ENCODE results near the gene KCTD19.

The KCTD19 gene

DNA sequence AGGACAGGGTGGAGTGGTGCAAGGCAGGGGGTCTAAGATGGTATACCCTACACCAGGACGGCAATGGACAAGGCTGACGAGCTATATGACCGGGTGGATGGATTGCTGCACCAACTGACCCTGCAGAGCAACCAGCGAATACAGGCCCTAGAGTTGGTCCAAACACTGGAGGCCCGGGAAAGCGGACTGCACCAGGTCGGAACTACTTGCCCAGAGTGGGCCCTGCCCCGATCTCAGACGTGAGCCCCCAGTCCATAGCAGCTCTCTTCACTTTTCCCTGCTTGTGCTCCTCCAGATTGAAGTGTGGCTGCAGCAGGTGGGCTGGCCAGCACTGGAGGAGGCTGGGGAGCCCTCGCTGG, 44.1 kb downstream of the KCTD19 start:
- no peak for DNase-seq

DNA sequence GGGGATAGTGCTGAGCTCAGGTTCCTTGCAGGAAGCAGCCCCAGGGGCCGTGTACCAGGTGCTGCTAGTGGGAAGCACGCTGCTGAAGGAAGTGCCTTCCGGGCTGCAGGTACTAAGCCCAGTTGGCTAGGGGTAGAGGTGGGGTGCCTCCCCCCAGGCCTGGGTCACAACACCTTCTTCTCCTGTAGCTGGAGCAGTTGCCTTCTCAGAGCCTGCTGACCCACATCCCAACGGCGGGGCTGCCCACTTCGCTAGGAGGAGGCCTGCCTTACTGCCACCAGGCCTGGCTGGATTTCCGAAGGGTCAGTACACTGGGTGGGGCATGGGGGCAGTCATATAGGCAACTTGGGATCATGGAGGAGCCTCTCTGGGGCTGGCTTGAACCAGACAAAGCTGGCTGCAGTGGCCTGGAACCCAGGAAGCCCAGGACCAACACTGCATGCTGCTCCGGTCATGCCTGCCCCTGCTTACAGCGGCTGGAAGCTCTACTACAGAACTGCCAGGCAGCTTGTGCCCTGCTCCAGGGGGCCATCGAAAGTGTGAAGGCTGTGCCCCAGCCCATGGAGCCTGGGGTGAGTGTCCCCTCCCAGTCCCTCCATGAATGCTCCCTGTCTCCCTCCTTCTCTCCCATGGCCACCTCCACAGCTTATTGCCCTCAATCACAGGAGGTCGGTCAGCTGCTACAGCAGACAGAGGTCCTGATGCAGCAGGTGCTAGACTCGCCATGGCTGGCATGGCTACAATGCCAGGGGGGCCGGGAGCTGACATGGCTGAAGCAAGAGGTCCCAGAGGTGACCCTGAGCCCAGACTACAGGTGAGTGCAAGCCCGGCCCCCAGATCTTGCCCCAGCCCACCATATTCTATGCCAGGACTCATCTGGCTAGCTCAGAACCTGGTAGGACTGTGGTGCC, 44.8 kb downstream of the KCTD19 start:
- no peak for DNase-seq

DNA sequence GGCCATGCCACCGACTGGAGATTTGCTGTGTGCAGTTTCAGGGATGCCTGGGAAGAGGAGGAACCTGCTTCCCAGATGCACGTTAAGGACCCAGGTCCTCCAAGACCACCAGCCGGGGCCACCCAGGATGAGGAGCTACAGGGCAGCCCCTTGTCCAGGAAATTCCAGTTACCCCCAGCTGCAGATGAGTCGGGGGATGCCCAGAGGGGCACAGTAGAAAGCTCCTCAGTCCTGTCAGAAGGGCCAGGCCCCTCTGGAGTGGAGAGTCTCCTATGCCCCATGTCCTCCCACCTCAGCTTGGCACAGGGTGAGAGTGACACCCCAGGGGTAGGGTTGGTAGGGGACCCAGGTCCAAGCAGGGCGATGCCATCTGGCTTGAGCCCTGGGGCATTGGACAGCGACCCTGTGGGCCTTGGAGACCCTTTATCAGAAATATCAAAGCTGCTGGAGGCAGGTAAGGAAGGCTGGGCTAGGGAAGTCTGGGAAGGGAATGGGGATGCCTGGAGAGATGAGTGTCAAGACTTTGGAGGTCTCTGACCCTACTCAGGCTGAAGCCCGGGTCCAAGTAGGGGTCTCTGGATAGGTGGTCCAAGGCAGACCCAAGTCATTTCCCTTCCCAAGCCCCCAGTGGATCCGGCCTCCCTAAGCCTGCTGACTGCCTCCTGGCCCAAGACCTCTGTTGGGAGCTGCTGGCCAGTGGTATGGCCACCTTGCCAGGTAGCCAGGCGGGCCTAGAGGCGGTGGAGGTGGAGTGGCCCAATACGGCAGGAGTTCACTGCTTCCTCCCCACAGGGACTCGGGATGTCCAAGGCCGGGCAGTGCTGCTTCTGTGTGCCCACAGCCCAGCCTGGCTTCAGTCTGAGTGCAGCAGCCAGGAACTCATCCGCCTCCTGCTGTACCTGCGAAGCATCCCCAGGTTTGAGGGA, 46.2 kb downstream of the KCTD19 start:
- DNase-seq, result no peak

DNA sequence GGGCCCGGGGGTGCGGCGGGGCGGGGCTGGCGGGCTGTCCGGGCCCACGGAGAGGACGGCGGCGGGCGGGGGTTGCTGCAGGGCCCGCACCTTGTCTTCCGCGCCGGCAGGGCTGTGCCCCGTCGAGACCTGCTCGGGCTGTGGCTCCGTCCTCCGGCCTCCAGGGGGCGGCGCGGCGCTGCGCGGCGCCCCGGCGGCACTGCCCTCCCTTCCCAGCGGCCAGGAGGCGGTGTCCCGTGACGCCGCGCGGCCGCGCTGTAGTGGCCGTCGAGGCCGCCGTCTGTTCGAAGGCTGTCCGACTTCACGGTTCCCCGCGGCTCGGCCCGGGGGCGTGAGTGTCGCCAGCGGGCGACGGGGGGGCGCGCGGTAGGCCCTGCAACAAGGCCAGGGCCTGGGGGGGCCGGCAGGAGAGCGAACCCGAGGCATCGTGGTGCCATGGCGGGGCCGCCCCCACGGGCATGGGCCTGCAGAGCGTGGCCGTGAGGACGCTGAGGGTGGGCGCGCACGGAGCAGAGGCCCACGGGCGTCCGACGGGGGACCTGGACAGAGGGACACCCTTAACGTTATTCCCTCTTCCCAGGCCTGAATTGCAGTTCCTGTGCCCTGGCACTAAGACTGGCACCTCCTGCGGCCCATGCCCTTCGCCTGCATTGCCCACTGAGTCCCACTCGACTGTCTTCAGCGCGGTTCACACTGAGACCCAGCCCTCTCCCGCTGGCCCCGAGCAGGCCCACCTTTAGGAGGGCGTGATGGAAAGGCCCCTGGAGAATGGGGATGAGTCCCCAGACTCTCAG, 47.0 kb downstream of the KCTD19 start, which contains the start of gene PLEKHG4:
Gene PLEKHG4, plus strand, starts transcription at position 237 of the 794 bp plus-strand sequence. Its CDS starts 513 bp downstream, at position 750.
- peak; percentile 78 to 81 for DNase-seq

DNA sequence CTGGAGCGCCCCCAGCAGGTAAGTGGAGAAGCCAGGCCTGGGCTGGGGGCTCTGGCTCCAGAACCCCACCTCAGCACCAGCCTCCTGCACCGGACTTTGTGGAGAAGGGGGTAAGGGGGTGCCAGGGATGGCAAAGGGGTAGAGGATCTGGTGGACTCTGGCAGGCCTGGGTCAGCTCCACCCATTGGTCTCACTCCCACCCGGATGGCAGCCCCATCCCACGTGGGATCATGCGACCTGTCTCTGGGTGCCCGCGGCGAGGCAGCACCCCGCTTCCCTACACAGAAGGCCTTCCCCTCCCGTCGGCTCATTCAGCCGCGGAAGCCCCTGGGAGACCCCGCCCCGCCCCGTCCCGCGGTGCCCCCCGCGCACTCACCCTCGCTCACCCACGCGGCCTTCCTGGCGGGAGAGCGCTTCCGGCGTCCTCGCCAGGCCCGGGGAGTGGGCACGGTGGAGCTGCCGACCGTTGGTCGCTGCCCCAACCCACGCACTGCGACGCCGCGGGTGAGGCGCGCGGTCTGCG, 47.7 kb downstream of the KCTD19 start:
- peak in 1 of 2 experiments; percentile 43 for DNase-seq

DNA sequence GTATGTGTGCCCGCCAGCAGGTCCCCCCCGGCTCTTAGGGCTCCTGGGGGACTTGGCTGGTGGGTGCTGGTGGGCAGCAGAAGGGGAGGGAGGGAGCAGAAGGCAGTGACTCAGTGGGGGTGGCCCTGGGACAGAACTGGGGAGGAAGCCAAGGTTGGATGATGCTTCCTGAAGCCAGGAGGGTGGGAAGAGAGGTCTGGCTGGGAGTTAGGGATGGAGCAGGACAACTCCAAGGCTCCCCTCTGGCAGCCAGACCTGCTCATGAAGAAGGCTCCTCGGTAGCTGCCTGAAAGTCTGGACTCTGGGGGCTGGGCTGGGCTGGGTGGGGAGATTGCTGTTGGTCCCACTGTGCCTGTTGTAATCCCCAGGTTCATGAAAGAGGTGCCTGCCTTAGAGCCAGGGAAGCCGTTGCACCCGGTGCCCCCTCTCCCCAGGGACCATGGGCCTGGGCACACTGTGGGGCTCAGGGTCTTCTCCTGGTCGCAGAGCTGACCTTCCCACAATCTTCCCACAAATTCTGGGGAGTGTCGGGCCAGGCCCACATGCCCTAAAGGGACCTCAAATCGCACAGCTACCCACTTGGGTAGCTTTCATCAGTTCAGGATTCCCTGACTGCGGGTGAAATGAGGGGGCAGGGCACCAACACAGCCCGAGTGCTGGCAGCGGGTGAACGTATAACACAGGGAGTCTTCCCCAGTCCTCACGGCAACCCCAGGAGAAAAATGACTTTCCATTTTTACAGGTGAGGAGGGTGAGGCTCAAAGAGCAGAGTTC, 48.4 kb downstream of the KCTD19 start:
- DNase-seq, result no peak

DNA sequence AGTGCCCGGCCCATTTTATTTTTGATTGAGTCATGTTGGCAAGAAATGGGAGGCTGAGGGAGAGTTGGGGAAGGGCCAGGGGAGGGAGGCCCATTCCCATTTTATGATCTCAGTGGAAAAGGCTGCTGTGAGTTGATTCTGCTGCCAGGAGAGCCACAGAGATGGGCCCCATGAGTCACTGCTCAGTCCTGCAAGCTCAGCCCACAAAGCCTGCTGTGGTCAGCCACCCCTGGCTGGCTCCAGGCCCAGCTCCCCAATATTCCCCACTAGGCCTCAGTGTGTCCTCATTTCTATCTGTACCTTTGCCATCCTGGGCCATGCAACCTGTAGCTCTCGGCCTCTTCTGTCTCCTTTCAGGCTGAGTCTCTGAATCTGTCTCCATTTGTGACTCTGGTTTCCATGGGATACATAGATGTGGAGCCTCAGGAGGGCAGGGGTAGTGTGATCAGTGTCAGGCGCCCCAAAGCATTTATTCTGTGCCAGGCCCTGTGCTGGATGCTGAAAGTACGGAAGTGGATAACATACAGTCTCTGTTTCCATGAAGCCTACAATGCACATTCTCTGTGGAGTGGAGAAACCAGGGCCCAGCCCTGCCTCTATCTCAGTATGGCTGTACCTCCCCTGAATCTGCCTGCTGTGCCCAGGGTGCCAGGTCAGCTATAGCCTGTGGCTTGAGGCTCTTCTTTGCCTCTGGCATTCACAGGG, 49.1 kb downstream of the KCTD19 start:
- DNase-seq, result no peak

DNA sequence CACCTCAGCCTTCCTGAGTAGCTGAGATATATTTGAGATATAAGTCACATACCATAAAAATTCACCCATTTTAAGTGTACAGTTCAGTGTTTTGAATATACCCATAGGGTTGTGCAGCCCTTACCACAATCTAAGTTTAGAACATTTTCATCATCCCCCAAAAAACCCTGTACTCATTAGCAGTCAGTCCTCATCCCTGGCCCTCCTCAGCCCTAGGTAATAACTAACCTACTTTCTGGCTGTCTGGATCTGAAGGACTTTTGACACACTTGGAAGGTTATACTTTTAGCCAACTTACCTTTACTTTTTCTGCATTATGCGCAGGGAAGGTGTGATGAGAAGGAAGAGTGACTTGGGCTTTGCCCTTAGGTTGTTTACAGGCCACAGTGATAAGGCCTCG, 51.2 kb downstream of the KCTD19 start:
- no peak for DNase-seq

DNA sequence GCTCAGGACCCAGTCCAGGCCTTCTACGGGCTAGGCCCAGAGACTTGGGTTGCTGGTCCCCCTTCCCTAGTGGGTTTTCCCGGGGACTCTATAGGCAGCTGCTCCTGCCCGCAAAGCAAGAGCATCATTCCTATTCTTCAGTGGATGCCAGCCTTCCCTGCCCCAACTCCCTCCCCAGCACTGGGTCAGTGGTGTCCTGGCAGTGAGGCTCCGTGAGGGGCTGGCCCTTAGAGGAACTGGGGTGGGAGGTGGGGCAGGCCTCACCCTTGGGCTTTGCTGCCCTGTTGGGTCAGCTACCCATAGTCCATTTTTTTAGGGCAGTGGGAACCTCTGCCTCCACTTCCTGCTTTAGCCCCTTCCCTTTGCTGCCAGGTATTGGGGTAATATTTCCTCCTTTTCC, 55.1 kb downstream of the KCTD19 start:
- DNase-seq, result no peak

DNA sequence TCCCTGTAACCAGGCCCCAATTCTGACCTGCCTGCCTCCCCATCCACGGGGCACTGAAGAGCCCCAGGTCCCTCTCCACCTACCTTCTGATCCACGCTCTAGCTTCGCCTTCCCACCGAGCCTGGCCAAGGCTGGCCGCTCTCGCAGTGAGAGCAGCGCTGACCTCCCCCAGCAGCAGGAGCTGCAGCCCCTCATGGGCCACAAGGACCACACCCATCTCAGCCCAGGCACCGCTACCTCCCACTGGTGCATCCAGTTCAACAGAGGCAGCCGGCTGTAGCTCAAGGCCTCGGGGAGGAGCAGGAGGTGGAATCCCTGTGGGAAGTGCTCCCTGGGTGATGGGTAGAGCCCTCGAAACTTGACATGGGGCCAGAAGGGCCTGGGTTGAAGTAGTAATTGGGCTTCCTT, 55.6 kb downstream of the KCTD19 start:
- no peak for DNase-seq

DNA sequence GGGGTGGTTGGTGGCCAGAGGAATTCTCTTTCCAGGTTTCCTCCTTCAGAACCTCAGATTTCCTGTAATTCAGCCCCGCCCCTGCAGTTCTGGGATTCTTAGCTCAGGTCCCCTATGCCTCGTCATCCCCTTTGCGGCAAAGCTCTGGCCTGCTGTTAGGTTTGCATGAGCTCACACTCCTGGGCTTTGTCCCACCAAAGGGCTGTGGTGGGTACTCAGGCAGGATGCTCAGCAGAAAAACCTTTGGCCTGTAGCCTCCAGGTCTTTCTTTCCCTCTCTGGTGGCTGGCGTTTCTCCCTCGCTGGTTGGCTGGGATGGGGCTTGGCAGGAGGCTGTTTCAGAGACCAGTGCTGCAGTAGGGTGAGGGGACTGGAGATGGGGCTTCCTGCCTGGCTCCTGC, 56.8 kb downstream of the KCTD19 start:
- DNase-seq, result no peak

DNA sequence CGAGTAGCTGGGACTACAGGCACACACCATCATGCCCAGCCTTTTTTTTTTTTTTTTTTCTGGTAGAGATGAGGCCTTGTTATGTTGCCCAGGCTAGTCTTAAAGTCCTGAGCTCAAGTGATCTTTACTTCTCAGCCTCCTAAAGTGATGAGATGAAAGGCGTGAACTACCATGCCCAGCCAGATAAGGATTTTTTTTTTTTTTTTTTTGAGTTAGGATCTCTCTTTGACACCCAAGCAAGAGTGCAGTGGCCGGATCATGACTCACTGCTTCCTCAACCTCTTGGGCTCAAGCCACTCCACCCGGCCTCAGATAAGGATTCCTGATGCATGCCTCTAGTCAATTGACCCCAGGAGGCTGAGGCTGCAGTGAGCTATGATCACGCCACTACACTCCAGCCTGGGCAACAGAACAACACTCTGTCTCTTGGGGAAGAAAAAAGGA, 58.4 kb downstream of the KCTD19 start:
- DNase-seq, result no peak

DNA sequence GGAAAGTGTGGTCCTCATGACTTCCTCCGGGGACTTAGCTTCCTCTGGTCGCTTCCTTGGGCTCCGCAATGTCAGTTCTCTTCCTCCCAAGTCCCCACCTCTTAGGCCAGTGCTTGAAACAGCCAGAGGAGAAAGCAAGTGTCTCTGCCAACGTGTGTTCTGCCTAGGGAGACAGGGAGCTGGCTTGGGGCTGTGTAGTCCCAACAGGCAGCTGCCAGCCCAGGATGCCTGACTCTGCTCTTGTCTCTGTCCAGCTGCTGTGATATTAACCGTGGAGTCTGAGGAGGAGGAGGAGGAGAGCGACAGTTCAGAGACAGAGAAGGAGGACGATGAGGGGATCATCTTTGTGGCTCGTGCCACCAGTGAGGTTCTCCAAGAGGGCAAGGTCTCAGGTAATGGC, 60.7 kb downstream of the KCTD19 start:
- no peak for DNase-seq

DNA sequence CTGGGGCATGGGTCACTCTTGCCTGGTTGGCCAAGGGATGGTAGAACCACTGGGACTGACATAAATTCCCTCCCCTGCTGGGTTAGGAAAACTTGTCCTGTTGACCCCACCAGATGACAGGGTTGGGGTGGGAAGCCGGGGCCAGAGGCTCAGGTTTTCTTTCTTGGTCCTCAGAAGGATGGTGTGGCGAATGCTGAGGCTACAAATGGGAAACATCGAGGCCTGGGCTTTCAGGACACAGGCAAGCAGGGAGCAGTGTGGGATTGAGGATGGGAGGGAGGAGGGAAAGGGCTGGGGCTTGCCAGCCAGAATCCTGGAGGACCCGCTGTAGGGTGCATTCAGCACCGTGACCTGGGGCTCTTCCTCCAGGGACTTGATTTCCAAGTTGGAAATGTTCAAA, 61.7 kb downstream of the KCTD19 start:
- DNase-seq, result no peak

DNA sequence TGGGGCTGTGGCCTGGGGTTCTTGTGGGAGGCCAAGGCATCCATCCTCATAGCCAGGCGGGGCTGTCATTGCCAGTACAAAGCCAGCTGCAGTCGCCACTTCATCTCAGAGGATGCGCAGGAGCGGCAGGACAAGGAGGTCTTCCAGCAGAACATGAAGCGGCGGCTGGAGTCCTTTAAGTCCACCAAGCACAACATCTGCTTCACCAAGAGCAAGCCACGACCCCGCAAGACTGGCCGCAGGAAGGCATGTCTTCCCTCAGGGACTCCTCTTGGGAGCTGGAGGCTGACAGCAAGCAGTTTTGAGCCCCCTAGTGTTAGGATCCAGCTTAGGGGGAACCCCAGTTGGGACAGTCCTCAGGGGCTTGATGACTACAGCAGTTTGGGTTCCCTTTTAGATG, 62.3 kb downstream of the KCTD19 start:
- DNase-seq, result no peak

DNA sequence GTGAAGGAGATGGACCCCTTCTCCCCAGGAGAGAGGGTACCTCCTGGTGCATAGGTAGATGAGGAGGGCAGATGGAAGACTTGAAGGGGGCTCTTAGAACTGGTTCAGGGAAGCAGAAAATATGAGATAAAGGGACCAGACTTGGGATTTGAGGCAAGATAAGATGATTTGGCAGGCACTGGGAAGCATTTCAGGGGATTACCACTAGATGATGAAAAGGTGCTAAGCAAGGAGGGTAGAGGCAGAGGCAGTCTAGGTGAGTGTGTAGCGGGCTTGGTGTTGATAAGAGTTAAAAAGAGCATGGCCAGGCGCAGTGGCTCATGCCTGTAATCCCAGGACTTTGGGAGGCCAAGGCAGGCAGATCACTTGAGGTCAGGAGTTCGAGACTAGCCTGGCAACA, 63.3 kb downstream of the KCTD19 start:
- DNase-seq, result no peak

DNA sequence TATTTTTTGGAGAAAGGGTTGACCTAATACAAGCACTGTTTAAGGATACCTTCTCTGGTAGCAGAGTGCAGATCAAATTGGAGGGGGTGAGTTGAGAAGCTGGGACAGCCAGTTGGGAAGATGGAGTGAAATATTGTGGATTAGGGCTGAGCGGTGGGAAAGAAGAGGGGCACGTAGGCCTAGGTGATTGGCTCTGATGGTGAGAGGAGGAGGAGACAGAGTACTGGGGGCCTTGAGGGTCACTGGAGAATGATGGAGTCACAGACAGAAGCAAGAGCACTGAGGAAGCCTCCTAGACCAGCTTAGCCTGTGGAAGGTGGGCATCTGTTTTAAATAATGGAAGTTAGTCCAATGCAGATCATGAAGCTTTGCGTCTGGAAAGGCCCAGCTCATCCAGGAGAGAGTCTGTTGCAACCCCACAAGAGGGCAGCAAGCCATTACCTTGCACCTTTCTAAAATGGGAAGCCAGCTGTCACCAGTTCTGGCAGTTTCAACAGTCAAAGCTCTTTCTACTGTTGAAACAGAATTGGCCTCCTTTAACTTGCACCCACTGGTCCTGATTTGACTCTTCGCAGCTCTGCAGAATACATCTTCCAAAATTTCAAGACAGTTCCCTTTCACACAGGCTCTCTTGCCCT, 66.0 kb downstream of the KCTD19 start:
- DNase-seq, result no peak

DNA sequence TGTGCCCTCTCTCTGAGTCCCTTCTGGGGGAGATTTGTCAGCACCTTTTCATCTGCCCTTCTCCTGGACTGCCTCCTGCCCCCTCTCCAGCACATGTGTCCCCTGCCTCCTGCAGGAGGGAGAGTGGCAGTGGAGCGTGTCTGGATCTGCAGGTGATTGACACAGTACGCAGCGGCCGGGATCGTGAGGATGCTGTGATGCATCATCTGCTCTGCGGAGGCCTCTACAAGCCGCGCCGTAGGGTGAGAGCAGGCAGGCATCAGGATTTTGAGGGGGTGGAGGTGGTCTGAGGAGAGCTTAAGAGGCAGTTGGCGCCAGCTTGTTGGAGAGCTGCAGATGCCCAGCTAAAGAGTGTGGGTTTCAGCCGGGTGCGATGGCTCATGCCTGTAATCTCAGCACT, 66.8 kb downstream of the KCTD19 start:
- DNase-seq, result no peak

DNA sequence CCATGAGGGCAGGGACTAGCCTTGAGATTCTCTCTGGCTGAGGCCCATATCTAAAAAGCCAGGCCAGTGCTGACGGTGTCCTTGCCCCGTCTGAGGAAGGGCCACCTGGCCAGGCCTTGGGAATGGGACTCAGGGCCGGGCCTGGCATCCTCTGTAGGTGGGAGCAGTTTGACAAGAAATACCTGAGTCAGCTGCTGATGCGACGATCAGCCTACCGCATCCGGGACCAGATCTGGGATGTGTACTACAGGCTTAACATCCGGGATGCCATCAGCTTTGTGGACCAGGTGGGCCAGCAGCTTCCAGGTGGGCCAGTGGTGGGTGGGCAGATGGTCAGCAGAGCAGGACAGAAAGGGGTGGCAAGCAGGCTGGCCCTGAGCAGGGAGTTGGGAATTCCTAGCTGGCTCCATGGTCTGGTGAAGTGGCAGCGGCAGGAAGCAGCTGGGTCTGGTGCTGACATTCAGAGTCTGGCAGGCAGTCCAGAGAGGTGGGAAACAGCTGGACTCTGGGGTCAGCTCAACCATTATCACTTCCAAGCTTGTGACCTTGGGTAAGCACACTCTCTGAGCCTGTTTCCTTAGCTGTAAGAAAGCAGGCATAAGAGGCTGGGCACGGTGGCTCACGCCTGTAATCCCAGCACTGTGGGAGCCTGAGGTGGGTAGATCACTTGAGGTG, 68.2 kb downstream of the KCTD19 start:
- no peak for DNase-seq
